Cardiac fibroblast (primary cell): ENCODE measurements around the gene APOBEC2.

ENCODE experiments used
- DNase-seq, 2 donors: peaks; one replicate each; pipeline versions ENCODE4 v3.0.0 to v3.0.0-alpha.2; 2010; ENCODE audit warnings: low read depth in 2 of 2
- H3K4me3 ChIP-seq, 2 donors: replicated peaks in 1 of 2; 1 replicate in 1 of 2; 2 replicates in 1 of 2; pipeline ENCODE4 v1.5.1; 2011; ENCODE audit warnings: low read depth in 2 of 2, low read length in 2 of 2, mild to moderate bottlenecking in 2 of 2, moderate library complexity in 1 of 2
- CTCF ChIP-seq: IDR thresholded peaks from one replicate; pipeline ENCODE4 v1.5.1; 2011; ENCODE audit warnings: low read depth, mild to moderate bottlenecking, low read length, inconsistent platforms

APOBEC2 gene

GRCh38 chr6:41058783-41059181 is 5.8 kb downstream of the APOBEC2 start:
- DNase-seq = no peak
- no peak for TF ChIP-seq CTCF
- no peak overlapping the region for H3K4me3 ChIP-seq

GRCh38 chr6:41059556-41059955 is 6.6 kb downstream of the APOBEC2 start:
- DNase-seq = peak in 1 of 2 donors; percentile 46
- no peak for TF ChIP-seq CTCF
- no peak overlapping the region for H3K4me3 ChIP-seq

GRCh38 chr6:41061196-41061726 is 8.3 kb downstream of the APOBEC2 start:
- DNase-seq = no peak
- no peak for TF ChIP-seq CTCF
- H3K4me3 ChIP-seq = no peak overlapping the region

- H3K4me3 ChIP-seq = no peak overlapping the region
- DNase-seq = no peak
- TF ChIP-seq CTCF = no peak
Observed at GRCh38 chr6:41062056-41062455, 9.1 kb downstream of the APOBEC2 start.

- no peak overlapping the region for H3K4me3 ChIP-seq
- TF ChIP-seq CTCF = no peak
Observed at GRCh38 chr6:41063884-41064285, 10.9 kb downstream of the APOBEC2 start.

GRCh38 chr6:41064841-41065240 is 11.8 kb downstream of the APOBEC2 start:
- no peak for DNase-seq
- H3K4me3 ChIP-seq = no peak overlapping the region
- no peak for TF ChIP-seq CTCF

More at GRCh38 chr6:41063884-41064285, 10.9 kb downstream of the APOBEC2 start:
- DNase-seq = no peak

- H3K4me3 ChIP-seq = no peak overlapping the region
- no peak for TF ChIP-seq CTCF
- DNase-seq = no peak
Observed at GRCh38 chr6:41065550-41066026, 12.6 kb downstream of the APOBEC2 start.
